ENCODE measurements around the gene PHF21A. TPM values are rescaled to one million over a fixed set of nuclear protein-coding genes. Genes with fewer than 3 reads are reported as not detected.
"Not testable (repeated sequence)": the region's sequence is repeated elsewhere in the genome, so short reads cannot be mapped to it uniquely, and the experiment has no call there.

Gene PHF21A
- total and polyA plus RNA-seq, 2 donors: 15.2 to 25.9 TPM

DNA sequence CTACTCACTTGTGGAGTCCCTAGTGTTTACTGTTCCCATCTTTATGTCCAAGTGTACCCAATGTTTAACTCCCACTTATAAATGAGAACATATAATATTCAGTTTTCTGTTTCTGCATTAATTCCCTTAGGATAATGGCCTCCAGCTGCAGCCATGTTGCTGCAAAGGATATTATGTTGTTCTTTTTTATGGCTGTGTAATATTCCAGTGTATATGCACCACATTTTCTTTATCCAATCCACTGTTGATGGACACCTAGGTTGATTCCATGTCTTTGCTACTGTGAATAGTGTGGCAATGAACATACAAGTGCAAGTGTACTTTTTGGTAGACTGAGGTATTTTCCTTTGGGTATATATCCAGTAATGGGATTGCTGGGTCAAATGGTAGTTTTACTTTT, 107.1 kb downstream of the PHF21A start:
- not testable (repeated sequence) for H3K36me3 ChIP-seq (ENCODE audit: control insufficient read depth in 2 of 2, insufficient read depth in 2 of 2, low read length in 1 of 2); H3K4me1 ChIP-seq (ENCODE audit: control insufficient read depth in 2 of 2, insufficient read depth in 2 of 2, low read length in 2 of 2); H3K27ac ChIP-seq (ENCODE audit: low read depth in 1 of 2, low read length in 1 of 2); H3K27me3 ChIP-seq (ENCODE audit: control insufficient read depth in 2 of 2, insufficient read depth in 1 of 2, low read length in 1 of 2); H3K9me3 ChIP-seq (ENCODE audit: control insufficient read depth in 2 of 2, insufficient read depth in 1 of 2, low read length in 1 of 2); DNase-seq (ENCODE audit: low read depth in 6 of 9, low spot score in 9 of 9); H3K4me3 ChIP-seq (ENCODE audit: low read length in 2 of 2)

DNA sequence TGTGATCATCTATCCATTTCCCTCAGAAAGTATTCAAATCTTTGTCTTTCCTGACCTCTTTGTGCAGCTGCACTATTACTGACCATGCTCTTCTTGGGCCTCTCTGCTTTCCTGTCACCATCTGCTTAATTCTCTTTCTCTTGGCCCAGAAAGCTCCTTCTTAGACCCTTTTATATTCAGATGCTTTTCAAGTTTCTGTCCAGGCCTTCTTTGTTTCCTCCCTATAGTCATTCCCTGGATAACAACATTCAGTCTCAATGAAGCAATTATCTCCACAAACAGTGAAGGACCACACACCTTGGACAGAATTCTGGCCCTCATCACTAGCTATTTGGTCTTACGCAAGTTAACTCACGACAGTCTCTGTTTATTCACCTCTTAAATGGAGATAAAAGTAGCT, 109.1 kb downstream of the PHF21A start:
- 96% methylated on average over 2 of the region's 2 CpGs for WGBS
- Histone ChIP-seq H3K27ac (ENCODE audit: low read depth in 1 of 2, low read length in 1 of 2) (no peak overlapping the region), H3K4me3 (ENCODE audit: low read length in 2 of 2) (no peak overlapping the region), H3K4me1 (ENCODE audit: control insufficient read depth in 2 of 2, insufficient read depth in 2 of 2, low read length in 2 of 2) (no peaks in the 10 kb centered on the region), H3K9me3 (ENCODE audit: control insufficient read depth in 2 of 2, insufficient read depth in 1 of 2, low read length in 1 of 2) (no peaks in the 10 kb centered on the region), H3K27me3 (ENCODE audit: control insufficient read depth in 2 of 2, insufficient read depth in 1 of 2, low read length in 1 of 2) (no peaks in the 10 kb centered on the region), H3K36me3 (ENCODE audit: control insufficient read depth in 2 of 2, insufficient read depth in 2 of 2, low read length in 1 of 2) (no peaks in the 10 kb centered on the region)
- no peak for DNase-seq (ENCODE audit: low read depth in 6 of 9, low spot score in 9 of 9)

DNA sequence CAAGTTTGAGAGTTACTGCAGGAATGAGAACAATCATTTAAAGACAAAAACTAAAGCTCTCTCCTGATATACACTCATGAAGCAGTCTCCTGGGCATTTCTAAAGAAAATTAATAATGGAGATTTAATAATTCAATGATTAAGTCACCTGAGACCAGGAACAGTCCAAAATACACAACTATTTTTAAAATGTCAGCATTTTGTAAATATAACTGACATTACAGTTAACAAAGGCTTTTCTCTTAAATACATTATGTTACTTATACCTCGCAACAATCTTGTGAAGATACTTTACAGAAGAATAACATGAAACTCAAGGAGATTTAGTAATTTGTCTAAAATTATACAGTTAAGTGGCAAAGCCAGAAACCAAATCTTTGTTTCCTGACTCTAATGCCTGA, 111.2 kb downstream of the PHF21A start:
- no peak overlapping the region for H3K27ac ChIP-seq (ENCODE audit: low read depth in 1 of 2, low read length in 1 of 2)
- H3K36me3 ChIP-seq (ENCODE audit: control insufficient read depth in 2 of 2, insufficient read depth in 2 of 2, low read length in 1 of 2): no peaks in the 10 kb centered on the region
- H3K4me3 ChIP-seq (ENCODE audit: low read length in 2 of 2): no peak overlapping the region
- H3K9me3 ChIP-seq (ENCODE audit: control insufficient read depth in 2 of 2, insufficient read depth in 1 of 2, low read length in 1 of 2): no peaks in the 10 kb centered on the region
- no peak for DNase-seq (ENCODE audit: low read depth in 6 of 9, low spot score in 9 of 9)
- no peaks in the 10 kb centered on the region for H3K4me1 ChIP-seq (ENCODE audit: control insufficient read depth in 2 of 2, insufficient read depth in 2 of 2, low read length in 2 of 2)
- WGBS: 96% methylated on average over 1 of the region's 1 CpG
- no peaks in the 10 kb centered on the region for H3K27me3 ChIP-seq (ENCODE audit: control insufficient read depth in 2 of 2, insufficient read depth in 1 of 2, low read length in 1 of 2)

DNA sequence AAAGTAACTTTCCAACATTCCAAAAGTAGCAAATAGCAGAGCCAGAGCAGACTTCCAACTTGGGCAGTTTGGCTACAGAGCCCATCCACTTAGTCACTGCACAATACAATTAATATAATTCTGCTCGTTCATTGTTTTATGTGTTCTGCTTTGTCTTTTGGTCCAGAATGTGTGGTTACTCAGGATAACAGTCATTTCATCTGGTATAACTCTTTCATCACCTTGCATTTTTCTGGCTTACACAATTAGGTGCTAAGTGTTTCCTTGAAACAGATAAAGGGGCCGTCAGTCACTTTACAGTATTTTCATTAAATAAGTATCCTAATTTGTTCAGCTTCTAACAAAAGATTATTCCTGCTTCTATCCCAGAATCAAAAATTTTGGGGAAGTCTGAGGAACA, 111.6 kb downstream of the PHF21A start:
- Histone ChIP-seq H3K4me1 (ENCODE audit: control insufficient read depth in 2 of 2, insufficient read depth in 2 of 2, low read length in 2 of 2) (no peaks in the 10 kb centered on the region), H3K27me3 (ENCODE audit: control insufficient read depth in 2 of 2, insufficient read depth in 1 of 2, low read length in 1 of 2) (no peaks in the 10 kb centered on the region), H3K4me3 (ENCODE audit: low read length in 2 of 2) (no peak overlapping the region), H3K9me3 (ENCODE audit: control insufficient read depth in 2 of 2, insufficient read depth in 1 of 2, low read length in 1 of 2) (no peaks in the 10 kb centered on the region), H3K36me3 (ENCODE audit: control insufficient read depth in 2 of 2, insufficient read depth in 2 of 2, low read length in 1 of 2) (no peaks in the 10 kb centered on the region), H3K27ac (ENCODE audit: low read depth in 1 of 2, low read length in 1 of 2) (no peak overlapping the region)
- WGBS: 93% methylated on average over 2 of the region's 2 CpGs
- no peak for DNase-seq (ENCODE audit: low read depth in 6 of 9, low spot score in 9 of 9)

- DNase-seq (ENCODE audit: low read depth in 6 of 9, low spot score in 9 of 9): peak; percentile 18 to 79 (median 47)
- Histone ChIP-seq H3K9me3 (ENCODE audit: control insufficient read depth in 2 of 2, insufficient read depth in 1 of 2, low read length in 1 of 2) (no peaks in the 10 kb centered on the region), H3K4me3 (ENCODE audit: low read length in 2 of 2) (no peak overlapping the region), H3K36me3 (ENCODE audit: control insufficient read depth in 2 of 2, insufficient read depth in 2 of 2, low read length in 1 of 2) (no peaks in the 10 kb centered on the region), H3K4me1 (ENCODE audit: control insufficient read depth in 2 of 2, insufficient read depth in 2 of 2, low read length in 2 of 2) (no peaks in the 10 kb centered on the region), H3K27me3 (ENCODE audit: control insufficient read depth in 2 of 2, insufficient read depth in 1 of 2, low read length in 1 of 2) (no peaks in the 10 kb centered on the region), H3K27ac (ENCODE audit: low read depth in 1 of 2, low read length in 1 of 2) (no peak overlapping the region)
- 46% methylated on average over 5 of the region's 5 CpGs for WGBS
Measured at GRCh38 chr11:46006418-46007070, 114.7 kb downstream of the PHF21A start.

GRCh38 chr11:46003572-46003971, 117.7 kb downstream of the PHF21A start:
- Histone ChIP-seq H3K27me3 (ENCODE audit: control insufficient read depth in 2 of 2, insufficient read depth in 1 of 2, low read length in 1 of 2) (no peaks in the 10 kb centered on the region), H3K4me1 (ENCODE audit: control insufficient read depth in 2 of 2, insufficient read depth in 2 of 2, low read length in 2 of 2) (no peaks in the 10 kb centered on the region), H3K36me3 (ENCODE audit: control insufficient read depth in 2 of 2, insufficient read depth in 2 of 2, low read length in 1 of 2) (no peaks in the 10 kb centered on the region), H3K27ac (ENCODE audit: low read depth in 1 of 2, low read length in 1 of 2) (no peak overlapping the region), H3K9me3 (ENCODE audit: control insufficient read depth in 2 of 2, insufficient read depth in 1 of 2, low read length in 1 of 2) (no peaks in the 10 kb centered on the region), H3K4me3 (ENCODE audit: low read length in 2 of 2) (no peak overlapping the region)
- 93% methylated on average over 2 of the region's 2 CpGs for WGBS
- peak in 1 of 9 donors; percentile 9 for DNase-seq (ENCODE audit: low read depth in 6 of 9, low spot score in 9 of 9)

DNA sequence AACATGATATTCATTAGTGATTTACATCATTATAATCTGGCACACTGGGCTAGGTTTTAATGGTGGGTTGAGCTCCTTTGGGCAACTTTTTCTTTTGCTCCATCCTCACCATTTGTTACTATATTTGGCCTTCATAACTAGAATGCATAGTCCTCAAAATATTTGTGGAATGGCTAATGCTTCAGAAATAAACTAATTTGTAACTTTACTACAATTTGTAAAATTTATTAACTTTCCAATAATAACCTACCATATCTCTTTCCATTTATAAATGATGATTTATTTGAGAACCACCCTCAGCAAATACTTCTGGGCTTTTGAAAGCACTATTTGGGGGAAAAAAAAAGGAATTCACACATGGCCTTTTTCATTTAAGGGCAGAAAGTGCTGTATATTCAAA, 119.1 kb downstream of the PHF21A start:
- H3K4me3 ChIP-seq (ENCODE audit: low read length in 2 of 2): no peak overlapping the region
- no peak for DNase-seq (ENCODE audit: low read depth in 6 of 9, low spot score in 9 of 9)
- H3K27me3 ChIP-seq (ENCODE audit: control insufficient read depth in 2 of 2, insufficient read depth in 1 of 2, low read length in 1 of 2): no peaks in the 10 kb centered on the region
- H3K4me1 ChIP-seq (ENCODE audit: control insufficient read depth in 2 of 2, insufficient read depth in 2 of 2, low read length in 2 of 2): no peaks in the 10 kb centered on the region
- no peaks in the 10 kb centered on the region for H3K9me3 ChIP-seq (ENCODE audit: control insufficient read depth in 2 of 2, insufficient read depth in 1 of 2, low read length in 1 of 2)
- H3K27ac ChIP-seq (ENCODE audit: low read depth in 1 of 2, low read length in 1 of 2): no peak overlapping the region
- H3K36me3 ChIP-seq (ENCODE audit: control insufficient read depth in 2 of 2, insufficient read depth in 2 of 2, low read length in 1 of 2): no peaks in the 10 kb centered on the region

DNA sequence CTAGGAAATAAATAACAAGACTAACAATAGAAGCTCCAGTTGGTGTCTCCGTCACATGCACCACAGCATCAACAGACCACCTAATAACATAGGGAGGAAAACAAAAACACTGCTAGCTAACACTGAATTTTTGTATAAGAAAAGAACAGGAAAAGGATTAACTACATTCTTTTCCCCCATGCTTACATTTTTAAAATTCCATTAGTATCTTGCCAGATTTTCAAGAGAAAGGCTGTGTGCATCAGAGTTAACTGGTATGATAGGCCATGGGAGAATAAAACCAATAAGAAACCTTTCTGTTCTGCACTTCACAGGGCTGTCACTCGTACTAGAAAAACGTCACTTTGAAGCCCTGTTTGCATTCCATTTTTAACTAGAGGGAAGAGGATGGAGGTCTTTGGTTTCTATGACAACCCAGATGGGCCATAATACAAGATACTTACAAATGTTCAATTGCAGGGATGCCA, 119.8 kb downstream of the PHF21A start:
- DNase-seq (ENCODE audit: low read depth in 6 of 9, low spot score in 9 of 9): no peak
- WGBS: 92% methylated on average over 3 of the region's 3 CpGs

DNA sequence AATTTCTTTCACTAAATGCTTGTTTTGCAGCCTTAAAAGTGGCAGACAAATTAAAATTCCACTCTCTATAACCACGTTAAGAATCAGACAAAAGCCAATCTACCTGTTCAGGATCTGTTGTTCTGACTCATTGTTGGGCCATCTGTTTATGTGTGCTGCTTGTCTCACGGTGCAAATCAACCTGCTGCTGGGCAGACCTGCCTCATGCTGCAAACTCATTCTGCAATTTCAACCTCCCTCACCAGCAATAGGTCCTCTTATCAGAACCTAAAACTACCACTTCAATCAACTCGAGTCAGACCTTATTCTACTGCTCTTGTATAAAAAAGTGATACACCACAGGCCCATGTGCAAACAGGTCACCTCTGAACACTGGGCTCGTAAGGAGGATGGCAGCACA, 123.7 kb downstream of the PHF21A start:
- H3K4me1 ChIP-seq (ENCODE audit: control insufficient read depth in 2 of 2, insufficient read depth in 2 of 2, low read length in 2 of 2): no peaks in the 10 kb centered on the region
- DNase-seq (ENCODE audit: low read depth in 6 of 9, low spot score in 9 of 9): no peak

More for the DNA sequence above, 119.8 kb downstream of the PHF21A start:
- Histone ChIP-seq H3K4me1 (ENCODE audit: control insufficient read depth in 2 of 2, insufficient read depth in 2 of 2, low read length in 2 of 2) (no peaks in the 10 kb centered on the region), H3K27me3 (ENCODE audit: control insufficient read depth in 2 of 2, insufficient read depth in 1 of 2, low read length in 1 of 2) (no peaks in the 10 kb centered on the region), H3K36me3 (ENCODE audit: control insufficient read depth in 2 of 2, insufficient read depth in 2 of 2, low read length in 1 of 2) (no peaks in the 10 kb centered on the region), H3K27ac (ENCODE audit: low read depth in 1 of 2, low read length in 1 of 2) (no peak overlapping the region), H3K4me3 (ENCODE audit: low read length in 2 of 2) (no peak overlapping the region), H3K9me3 (ENCODE audit: control insufficient read depth in 2 of 2, insufficient read depth in 1 of 2, low read length in 1 of 2) (no peaks in the 10 kb centered on the region)

More for the DNA sequence above, 123.7 kb downstream of the PHF21A start:
- WGBS: 91% methylated on average over 4 of the region's 4 CpGs
- H3K4me3 ChIP-seq (ENCODE audit: low read length in 2 of 2): no peak overlapping the region
- no peaks in the 10 kb centered on the region for H3K27me3 ChIP-seq (ENCODE audit: control insufficient read depth in 2 of 2, insufficient read depth in 1 of 2, low read length in 1 of 2)
- peak overlapping the region in 1 of 2 donors; percentile 3 for H3K27ac ChIP-seq (ENCODE audit: low read depth in 1 of 2, low read length in 1 of 2)
- H3K36me3 ChIP-seq (ENCODE audit: control insufficient read depth in 2 of 2, insufficient read depth in 2 of 2, low read length in 1 of 2): no peaks in the 10 kb centered on the region
- no peaks in the 10 kb centered on the region for H3K9me3 ChIP-seq (ENCODE audit: control insufficient read depth in 2 of 2, insufficient read depth in 1 of 2, low read length in 1 of 2)
